Stomach smooth muscle (tissue), 2 donors: ENCODE results near the gene ZNF416.

ENCODE experiments used
- H3K27ac ChIP-seq: one replicate; pipeline ENCODE4 v1.7.0; 2013; ENCODE audit warnings: mild to moderate bottlenecking, low read length, inconsistent platforms
- H3K27me3 ChIP-seq, 2 donors: one replicate each; pipeline ENCODE4 v1.7.0; 2013; ENCODE audit warnings: low read length in 2 of 2; ENCODE audit not compliant: insufficient read depth in 2 of 2, control insufficient read depth in 1 of 2
- H3K36me3 ChIP-seq, 2 donors: one replicate each; pipeline ENCODE4 v1.7.0; 2013; ENCODE audit warnings: low read length in 2 of 2; ENCODE audit not compliant: control insufficient read depth in 2 of 2, insufficient read depth in 2 of 2
- H3K4me1 ChIP-seq: one replicate; pipeline ENCODE4 v1.7.0; 2013; ENCODE audit warnings: low read length; ENCODE audit not compliant: control insufficient read depth, insufficient read depth
- H3K4me3 ChIP-seq, 2 donors: one replicate each; pipeline ENCODE4 v1.7.0; 2013; ENCODE audit warnings: low read length in 2 of 2
- H3K9ac ChIP-seq, 2 donors: one replicate each; pipeline ENCODE4 v1.7.0; 2013; ENCODE audit warnings: low read length in 2 of 2, mild to moderate bottlenecking in 1 of 2
- H3K9me3 ChIP-seq, 2 donors: one replicate each; pipeline ENCODE4 v1.7.0; 2013; ENCODE audit warnings: low read length in 2 of 2; ENCODE audit not compliant: control insufficient read depth in 2 of 2
- donor health status: healthy.
- donor health status: Pancreatic carcinoma.

The ZNF416 gene

DNA sequence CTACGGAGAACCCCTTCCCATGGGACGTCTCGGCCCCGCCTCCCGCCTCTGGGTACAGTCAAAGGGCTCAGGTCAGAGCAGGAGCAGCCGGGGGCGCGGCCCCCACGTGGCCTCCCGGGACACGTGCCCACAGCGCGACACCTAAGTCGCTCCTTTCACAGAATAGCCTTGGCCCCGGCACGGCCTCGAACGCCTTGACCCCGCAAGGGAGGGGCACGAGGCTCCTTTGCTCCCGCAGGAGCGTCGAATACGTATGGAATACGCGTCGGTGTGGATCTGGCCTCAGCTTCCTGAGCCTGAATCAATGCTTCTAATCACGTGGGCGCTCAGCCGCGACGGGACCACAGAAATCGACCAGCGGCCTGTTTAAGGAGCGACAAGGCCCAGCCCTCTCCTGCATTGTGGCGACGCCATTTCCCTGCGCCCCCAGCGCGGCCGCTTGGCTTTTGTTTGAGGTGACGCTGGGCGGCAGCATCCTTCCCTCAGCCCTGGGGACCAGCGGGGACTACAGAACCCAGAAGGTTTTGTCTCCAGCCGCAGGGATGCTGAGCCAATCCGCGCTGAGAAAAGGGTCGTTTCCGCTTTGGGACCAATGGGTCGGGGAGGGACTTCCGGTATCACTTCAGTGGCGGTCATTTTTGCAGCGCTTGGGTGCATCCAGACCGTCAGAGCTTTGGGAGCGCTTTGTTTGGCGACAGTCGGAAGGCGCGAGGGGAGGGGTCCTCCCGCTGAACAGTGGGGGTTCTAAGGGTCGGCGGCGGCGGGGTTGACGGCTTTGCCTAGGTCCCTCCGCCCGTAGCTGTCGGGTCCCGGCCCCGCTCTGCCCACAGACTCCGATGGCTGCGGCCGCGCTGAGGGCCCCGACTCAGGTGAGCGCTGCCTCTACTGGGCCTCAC lies 5.1 kb upstream of the ZNF416 start, which contains the start of gene ZIK1:
Gene ZIK1 (plus strand): TSS at position 625 of the 896 bp plus-strand sequence. CDS start 212 bp downstream, at position 837.
- peak within 1 kb of the TSS; percentile 58 to 69 for H3K9ac ChIP-seq
- peaks cover 12 to 29% of the 10 kb centered on the region in 2 donors for H3K9me3 ChIP-seq
- peaks cover 15% of the 10 kb centered on the region for H3K4me1 ChIP-seq
- H3K4me3 ChIP-seq: peak within 1 kb of the TSS; percentile 69 to 85
- H3K36me3 ChIP-seq: peaks cover 12 to 18% of the 10 kb centered on the region in 2 donors
- H3K27me3 ChIP-seq: no peaks in the 10 kb centered on the region
- H3K27ac ChIP-seq: peak within 1 kb of the TSS; percentile 31

DNA sequence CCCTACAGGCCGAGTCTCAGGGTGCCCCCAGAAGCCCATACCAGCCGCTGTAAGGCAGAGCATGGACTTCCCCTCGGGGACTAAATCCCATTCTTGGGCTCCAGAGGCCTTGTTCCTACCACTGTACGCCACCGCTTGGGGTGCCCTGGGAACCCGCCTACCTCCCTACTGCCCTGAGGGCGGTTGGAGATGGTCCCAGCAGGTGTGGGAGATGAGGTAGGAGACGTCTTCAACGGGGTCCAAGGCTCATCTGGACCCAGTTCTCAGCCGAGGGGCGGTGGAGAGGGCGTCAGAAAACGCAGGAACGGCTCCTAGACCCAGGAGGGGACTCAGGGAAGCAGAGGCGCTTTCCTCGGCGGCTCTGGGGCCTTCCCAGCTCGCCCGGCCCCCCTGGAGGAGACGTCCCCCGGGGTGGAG lies 4.4 kb upstream of the ZNF416 start:
- peak overlapping the region; percentile 69 to 85 for H3K4me3 ChIP-seq
- H3K9me3 ChIP-seq: peaks cover 8 to 22% of the 10 kb centered on the region in 2 donors
- no peak overlapping the region for H3K27ac ChIP-seq
- H3K27me3 ChIP-seq: no peaks in the 10 kb centered on the region
- peaks cover 6 to 11% of the 10 kb centered on the region in 2 donors for H3K36me3 ChIP-seq
- H3K4me1 ChIP-seq: peaks cover 18% of the 10 kb centered on the region
- peak overlapping the region in 1 of 2 donors; percentile 58 for H3K9ac ChIP-seq

- Histone ChIP-seq H3K4me1 (peaks cover 11% of the 10 kb centered on the region), H3K9ac (no peak overlapping the region), H3K27ac (no peak overlapping the region), H3K36me3 (peaks cover 48 to 51% of the 10 kb centered on the region in 2 donors), H3K9me3 (peaks cover 51 to 53% of the 10 kb centered on the region in 2 donors), H3K27me3 (no peaks in the 10 kb centered on the region), H3K4me3 (peak overlapping the region; percentile 5 to 35)
These were observed 2.0 kb downstream of the ZNF416 start for GRCh38 chr19:57576661-57577060.

- no peak overlapping the region for H3K27ac ChIP-seq
- H3K27me3 ChIP-seq: no peaks in the 10 kb centered on the region
- H3K4me3 ChIP-seq: peak overlapping the region in 1 of 2 donors; percentile 41
- H3K4me1 ChIP-seq: peaks cover under 1% of the 10 kb centered on the region
- H3K36me3 ChIP-seq: peaks cover 53 to 55% of the 10 kb centered on the region in 2 donors
- H3K9ac ChIP-seq: no peak overlapping the region
- peaks cover 74 to 86% of the 10 kb centered on the region in 2 donors for H3K9me3 ChIP-seq
These were observed 6.2 kb downstream of the ZNF416 start for GRCh38 chr19:57572415-57572947.

GRCh38 chr19:57570707-57571106 lies 8.0 kb downstream of the ZNF416 start:
- H3K4me1 ChIP-seq: no peaks in the 10 kb centered on the region
- H3K9ac ChIP-seq: no peak overlapping the region
- peaks cover 74 to 91% of the 10 kb centered on the region in 2 donors for H3K9me3 ChIP-seq
- H3K27me3 ChIP-seq: no peaks in the 10 kb centered on the region
- no peak overlapping the region for H3K27ac ChIP-seq
- H3K4me3 ChIP-seq: no peak overlapping the region
- H3K36me3 ChIP-seq: peaks cover 43 to 48% of the 10 kb centered on the region in 2 donors

DNA sequence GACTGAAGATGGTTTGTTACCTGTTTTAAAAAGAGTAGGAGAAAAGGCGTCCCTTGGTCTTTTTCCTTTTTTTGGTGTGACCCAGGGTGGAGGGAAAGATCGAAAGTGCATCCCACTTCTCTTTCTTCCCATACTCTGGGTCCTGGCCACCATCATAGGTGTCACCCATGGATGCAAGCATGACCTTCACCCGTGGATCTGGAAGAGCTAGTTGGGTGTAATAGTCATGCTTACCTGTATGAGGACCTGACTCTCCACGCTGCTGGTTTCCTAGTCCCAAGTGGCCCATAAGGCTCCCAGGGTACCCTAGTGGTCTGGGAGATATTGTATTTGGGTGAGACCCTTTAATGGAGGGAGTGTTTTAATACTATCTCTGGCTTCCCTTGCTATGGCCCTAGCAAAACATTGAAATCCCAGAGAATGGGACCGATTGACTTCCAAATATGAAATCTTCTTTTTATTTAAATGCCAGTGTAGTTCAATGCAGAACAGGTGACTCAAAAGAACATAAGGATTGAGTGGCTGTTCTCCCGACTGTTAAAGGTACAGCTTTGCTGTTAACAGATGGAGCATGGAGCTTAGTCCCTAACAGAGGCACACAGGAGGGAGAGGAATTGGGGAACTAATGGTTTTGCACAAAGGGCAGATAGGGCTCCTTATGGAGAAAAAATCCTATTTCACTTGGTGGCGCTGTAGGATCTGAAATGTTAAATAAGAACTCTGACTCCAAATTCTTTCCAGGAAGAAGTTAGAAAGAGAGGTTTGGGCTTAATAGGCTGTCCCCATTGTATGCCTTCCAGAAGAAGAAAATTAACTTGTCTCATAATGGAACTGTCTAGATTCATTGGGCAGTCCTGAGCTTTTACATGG lies 12.1 kb downstream of the ZNF416 start:
- Histone ChIP-seq H3K9me3 (peaks cover 41 to 58% of the 10 kb centered on the region in 2 donors), H3K4me1 (no peaks in the 10 kb centered on the region), H3K27me3 (no peaks in the 10 kb centered on the region), H3K27ac (no peak overlapping the region), H3K9ac (no peak overlapping the region), H3K36me3 (peaks cover 2 to 7% of the 10 kb centered on the region in 2 donors), H3K4me3 (no peak overlapping the region)

- H3K27me3 ChIP-seq: no peaks in the 10 kb centered on the region
- H3K9me3 ChIP-seq: peaks cover 20 to 32% of the 10 kb centered on the region in 2 donors
- H3K4me3 ChIP-seq: no peak overlapping the region
- H3K9ac ChIP-seq: no peak overlapping the region
- no peaks in the 10 kb centered on the region for H3K36me3 ChIP-seq
- H3K4me1 ChIP-seq: peaks cover 13% of the 10 kb centered on the region
- no peak overlapping the region for H3K27ac ChIP-seq
These were observed 15.2 kb downstream of the ZNF416 start for GRCh38 chr19:57563547-57563946.

DNA sequence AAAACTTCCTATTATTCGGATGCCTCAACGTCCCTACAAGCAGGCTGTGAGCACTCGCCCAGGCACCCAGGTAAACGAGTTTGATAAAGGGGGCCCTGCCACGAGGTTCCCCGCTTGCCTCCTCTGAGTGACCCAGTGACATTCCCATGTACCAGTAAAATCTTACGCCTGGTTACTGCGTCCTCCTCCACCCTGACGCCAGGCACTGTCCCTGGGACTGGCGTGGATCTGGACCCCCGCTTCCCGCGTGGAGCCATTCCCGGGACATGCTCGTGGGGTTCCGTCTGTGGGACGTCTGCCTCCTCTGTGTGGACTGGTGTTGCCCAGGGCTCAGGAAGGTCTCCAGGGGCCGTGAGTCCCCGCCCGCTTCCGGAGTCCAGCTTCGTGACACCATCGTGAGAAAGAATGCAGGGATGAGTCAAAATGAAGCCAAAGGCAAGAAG lies 18.6 kb downstream of the ZNF416 start:
- H3K36me3 ChIP-seq: peaks cover 10 to 15% of the 10 kb centered on the region in 2 donors
- H3K27ac ChIP-seq: peak overlapping the region; percentile 18
- H3K4me1 ChIP-seq: peaks cover 17% of the 10 kb centered on the region
- peak overlapping the region; percentile 53 to 85 for H3K9ac ChIP-seq
- H3K4me3 ChIP-seq: peak overlapping the region; percentile 69 to 98
- no peaks in the 10 kb centered on the region for H3K27me3 ChIP-seq
- H3K9me3 ChIP-seq: peaks cover 0 to 7% of the 10 kb centered on the region in 2 donors

DNA sequence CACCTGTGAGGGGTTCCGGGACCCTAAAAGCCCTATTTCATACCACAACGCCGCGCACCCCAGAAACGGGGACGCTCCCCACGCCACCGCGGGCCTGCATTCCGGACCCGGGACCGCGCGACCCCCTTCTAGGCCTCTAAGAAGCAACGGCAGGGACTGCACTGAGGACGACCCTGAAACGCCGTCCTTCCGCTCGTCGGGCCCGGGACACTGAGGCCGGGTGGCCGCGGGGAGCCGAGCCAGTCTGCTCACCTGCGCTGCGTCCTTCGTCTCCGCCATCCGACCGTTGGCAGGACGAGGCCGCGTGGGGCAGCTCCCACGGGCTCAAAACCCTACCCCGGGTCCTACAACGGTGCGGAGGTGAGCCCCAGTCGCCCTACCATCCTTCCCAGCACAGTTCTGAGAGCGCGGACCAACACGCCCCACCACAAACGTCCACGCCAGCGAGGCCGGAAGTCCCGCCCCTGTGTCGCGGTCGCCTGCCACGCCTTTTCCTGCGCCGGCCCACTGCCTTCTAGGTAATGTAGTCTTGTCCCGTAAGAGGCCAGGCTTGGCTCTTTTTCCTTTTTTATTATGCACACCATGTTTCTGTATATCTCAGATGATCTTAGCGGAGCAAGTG lies 19.2 kb downstream of the ZNF416 start, which contains the start of gene ZNF550:
Gene ZNF550 (minus strand): TSS at position 460 of the 622 bp plus-strand sequence. CDS start 181 bp downstream, at position 279.
- Histone ChIP-seq H3K4me1 (peaks cover 17% of the 10 kb centered on the region), H3K9me3 (peaks cover 2 to 9% of the 10 kb centered on the region in 2 donors), H3K36me3 (peaks cover 13 to 20% of the 10 kb centered on the region in 2 donors), H3K27ac (peak within 1 kb of the TSS; percentile 18), H3K27me3 (no peaks in the 10 kb centered on the region), H3K9ac (peak within 1 kb of the TSS; percentile 53 to 85), H3K4me3 (peak within 1 kb of the TSS; percentile 69 to 98)
